PC-3 (cell line): Measurements from ENCODE around the gene TMPRSS13. TPM values are rescaled to one million over a fixed set of nuclear protein-coding genes. Genes with fewer than 3 reads are reported as not detected.

Source experiments
- ATAC-seq: fragments of 200-7000 bp; cut with Tn5 transposase; 2 replicates; pipeline ENCODE4 v1.9.1; 2020; ENCODE audit warnings: mild to moderate bottlenecking, moderate library complexity
- BruUV-seq: library from RNA; stranded (reverse); fragments of 400-500 nt; replicated peaks from 2 replicates; lab custom pipeline; 2021; lab: Mats Ljungman, UMichigan
- CTCF ChIA-PET: fragments of 300-600 bp; sonication (Branson Sonifier 250); formaldehyde crosslinking; loops from one replicate; lab custom pipeline; 2022; ENCODE audit warnings: antibody characterized with exemption; lab: Charles Lee
- POLR2A ChIA-PET: fragments of 300-600 bp; sonication (Branson Sonifier 250); formaldehyde crosslinking; loops from one replicate; lab custom pipeline; 2022; ENCODE audit warnings: antibody characterized with exemption; ENCODE audit not compliant: unreplicated experiment; lab: Charles Lee
- DNase-seq: peaks from one replicate; pipeline ENCODE4 v3.0.0-alpha.2; 2015
- H2AFZ ChIP-seq: fragments of 300-600 bp; sonication (generic); 2 replicates; pipeline ENCODE4 v1.6.0; 2016; ENCODE audit warnings: antibody characterized with exemption, low read length
- H3F3A ChIP-seq: fragments of 300-600 bp; sonication (generic); one replicate; pipeline ENCODE4 v1.6.0; 2017; ENCODE audit warnings: antibody characterized with exemption, low read length, control low read depth, mild to moderate bottlenecking; ENCODE audit not compliant: unreplicated experiment
- H3K27ac ChIP-seq: fragments of 300-600 bp; sonication (generic); 2 replicates; pipeline ENCODE4 v1.5.1; 2016; ENCODE audit warnings: mild to moderate bottlenecking, low read length
- H3K27me3 ChIP-seq: fragments of 300-600 bp; sonication (generic); 2 replicates; pipeline ENCODE4 v1.6.1; 2016; ENCODE audit warnings: low read length, mixed read lengths
- H3K36me3 ChIP-seq: fragments of 300-600 bp; sonication (generic); 2 replicates; pipeline ENCODE4 v1.6.1; 2016; ENCODE audit warnings: low read depth, mixed run types, low read length, mixed read lengths
- H3K4me1 ChIP-seq: fragments of 300-600 bp; sonication (generic); 2 replicates; pipeline ENCODE4 v1.5.1; 2016; ENCODE audit warnings: low read length; ENCODE audit not compliant: insufficient read depth
- H3K4me2 ChIP-seq: fragments of 300-600 bp; sonication (generic); 2 replicates; pipeline ENCODE4 v1.6.0; 2016; ENCODE audit warnings: low read length
- H3K4me3 ChIP-seq: fragments of 300-600 bp; sonication (generic); 2 replicates; pipeline ENCODE4 v1.5.1; 2016; ENCODE audit warnings: mild to moderate bottlenecking, low read length, mixed read lengths
- H3K79me2 ChIP-seq: fragments of 300-600 bp; sonication (generic); 2 replicates; pipeline ENCODE4 v1.6.1; 2017; ENCODE audit warnings: low read length, mixed read lengths
- H3K9ac ChIP-seq: fragments of 300-600 bp; sonication (generic); 2 replicates; pipeline ENCODE4 v1.6.0; 2016; ENCODE audit warnings: mild to moderate bottlenecking, low read length
- H3K9me2 ChIP-seq: fragments of 300-600 bp; sonication (generic); replicated peaks from 2 replicates; pipeline ENCODE4 v1.6.1; 2016; ENCODE audit warnings: mixed run types, low read length, mixed read lengths
- H3K9me3 ChIP-seq: fragments of 300-600 bp; sonication (generic); 2 replicates; pipeline ENCODE4 v1.6.1; 2016; ENCODE audit warnings: low read length, mixed read lengths
- H4K20me1 ChIP-seq: fragments of 300-600 bp; sonication (generic); 2 replicates; pipeline ENCODE4 v1.6.1; 2016; ENCODE audit warnings: low read length, mixed read lengths
- EZH2 ChIP-seq: fragments of 300-600 bp; sonication (generic); IDR thresholded peaks from one replicate; pipeline ENCODE4 v1.6.1; 2017; ENCODE audit warnings: antibody characterized with exemption, mild to moderate bottlenecking, low read length; ENCODE audit not compliant: unreplicated experiment
- EZH2phosphoT487 ChIP-seq: fragments of 300-600 bp; sonication (generic); IDR thresholded peaks from 2 replicates; pipeline ENCODE4 v1.6.1; 2018; ENCODE audit warnings: mild to moderate bottlenecking, antibody characterized with exemption, low read length, borderline replicate concordance
- intact Hi-C: fragments of 100-400 bp; cut with micrococcal nuclease; formaldehyde crosslinking; loops from 2 replicates; pipeline ENCODE4 v1.9.0; 2023
- total RNA-seq: library from RNA; depleted of rRNA; stranded (reverse); fragments of >200 nt; gene quantifications from 2 replicates; pipeline ENCODE4 v1.2.3, GENCODE V29; 2014
- TF ChIP-seq, protein P1 (sequence below): fragments of 300-600 bp; sonication (generic); conservative IDR thresholded peaks from 2 replicates; pipeline ENCODE4 v1.5.1; 2017; ENCODE audit warnings: antibody characterized with exemption, low read depth, mild to moderate bottlenecking, low read length

Gene TMPRSS13
- total RNA-seq, 1 experiment from 2014 or later, result 2.9 TPM

DNA sequence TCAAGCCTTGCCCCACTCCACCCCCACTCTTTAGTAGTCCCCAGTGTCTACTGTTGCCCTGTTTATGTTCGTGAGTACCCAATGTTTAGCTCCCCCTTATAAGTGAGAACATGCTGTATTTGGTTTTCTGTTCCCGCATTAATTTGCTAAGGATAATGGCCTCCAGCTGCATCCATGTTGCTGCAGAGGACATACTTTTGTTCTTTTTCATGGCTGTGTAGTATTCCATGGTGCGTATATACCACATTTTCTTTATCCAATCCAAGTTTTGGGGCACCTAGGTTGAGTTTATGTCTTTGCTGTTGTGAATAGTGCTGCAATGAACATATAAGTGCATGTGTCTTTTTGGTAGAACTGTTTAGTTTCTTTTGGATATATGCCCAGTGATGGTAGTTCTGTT lies 36.6 kb downstream of the TMPRSS13 start:
- DNase-seq (no peak), ATAC-seq (no peak)
- Histone ChIP-seq H3K9me3 (no peaks in the 10 kb centered on the region), H3K79me2 (no peaks in the 10 kb centered on the region), H3K4me1 (no peaks in the 10 kb centered on the region), H3K9ac (no peak overlapping the region), H3F3A (no peaks in the 10 kb centered on the region), H3K4me3 (no peak overlapping the region), H2AFZ (no peak overlapping the region), H3K4me2 (no peak overlapping the region), H3K9me2 (no peaks in the 10 kb centered on the region), H3K27ac (no peak overlapping the region), H4K20me1 (no peaks in the 10 kb centered on the region), H3K27me3 (peaks cover 85% of the 10 kb centered on the region), H3K36me3 (no peaks in the 10 kb centered on the region)
- intact Hi-C loops, result no loop called here
- ChIA-PET CTCF (no interaction called here), POLR2A (no interaction called here)
- TF ChIP-seq EZH2phosphoT487, result no peak
- TF ChIP-seq, protein P1, sequence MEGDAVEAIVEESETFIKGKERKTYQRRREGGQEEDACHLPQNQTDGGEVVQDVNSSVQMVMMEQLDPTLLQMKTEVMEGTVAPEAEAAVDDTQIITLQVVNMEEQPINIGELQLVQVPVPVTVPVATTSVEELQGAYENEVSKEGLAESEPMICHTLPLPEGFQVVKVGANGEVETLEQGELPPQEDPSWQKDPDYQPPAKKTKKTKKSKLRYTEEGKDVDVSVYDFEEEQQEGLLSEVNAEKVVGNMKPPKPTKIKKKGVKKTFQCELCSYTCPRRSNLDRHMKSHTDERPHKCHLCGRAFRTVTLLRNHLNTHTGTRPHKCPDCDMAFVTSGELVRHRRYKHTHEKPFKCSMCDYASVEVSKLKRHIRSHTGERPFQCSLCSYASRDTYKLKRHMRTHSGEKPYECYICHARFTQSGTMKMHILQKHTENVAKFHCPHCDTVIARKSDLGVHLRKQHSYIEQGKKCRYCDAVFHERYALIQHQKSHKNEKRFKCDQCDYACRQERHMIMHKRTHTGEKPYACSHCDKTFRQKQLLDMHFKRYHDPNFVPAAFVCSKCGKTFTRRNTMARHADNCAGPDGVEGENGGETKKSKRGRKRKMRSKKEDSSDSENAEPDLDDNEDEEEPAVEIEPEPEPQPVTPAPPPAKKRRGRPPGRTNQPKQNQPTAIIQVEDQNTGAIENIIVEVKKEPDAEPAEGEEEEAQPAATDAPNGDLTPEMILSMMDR, result no peak
- no peak for TF ChIP-seq EZH2
- BruUV-seq, result no TSS peak

DNA sequence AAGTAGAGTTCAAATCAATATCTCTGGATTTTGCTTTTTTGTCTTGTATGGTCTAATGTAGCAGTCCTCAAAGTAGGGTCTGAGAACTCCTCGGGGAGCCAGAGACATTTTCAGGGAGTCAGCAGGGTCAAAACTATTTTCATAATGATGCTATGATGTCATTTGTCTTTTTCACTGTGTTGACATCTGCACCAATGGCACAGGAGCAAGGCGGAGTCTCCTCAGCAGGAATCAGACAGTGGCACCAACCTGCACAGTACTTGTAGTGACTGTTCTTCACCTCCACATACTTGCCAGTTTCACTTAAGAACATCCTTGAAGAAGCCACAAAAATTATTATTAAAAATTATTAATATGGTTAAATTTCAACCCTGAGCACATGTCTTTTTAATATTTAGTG lies 37.8 kb downstream of the TMPRSS13 start:
- Histone ChIP-seq H4K20me1 (no peaks in the 10 kb centered on the region), H3K4me1 (no peaks in the 10 kb centered on the region), H3K4me3 (no peak overlapping the region), H3K79me2 (no peaks in the 10 kb centered on the region), H2AFZ (no peak overlapping the region), H3K9ac (no peak overlapping the region), H3F3A (no peaks in the 10 kb centered on the region), H3K36me3 (no peaks in the 10 kb centered on the region), H3K9me2 (no peaks in the 10 kb centered on the region), H3K4me2 (no peak overlapping the region), H3K27me3 (peaks cover 86% of the 10 kb centered on the region), H3K9me3 (no peaks in the 10 kb centered on the region), H3K27ac (no peak overlapping the region)
- no peak for TF ChIP-seq EZH2
- no peak for TF ChIP-seq EZH2phosphoT487
- TF ChIP-seq, protein P1, result no peak
- intact Hi-C loops, result no loop called here
- DNase-seq (no peak), ATAC-seq (no peak)
- no TSS peak for BruUV-seq
- POLR2A ChIA-PET, result interaction anchor here (0.6 kb wide), 1 partner anchor 63 kb away, joined by 3 read pairs; no protein-coding TSS in a partner anchor
- CTCF ChIA-PET, result no interaction called here

DNA sequence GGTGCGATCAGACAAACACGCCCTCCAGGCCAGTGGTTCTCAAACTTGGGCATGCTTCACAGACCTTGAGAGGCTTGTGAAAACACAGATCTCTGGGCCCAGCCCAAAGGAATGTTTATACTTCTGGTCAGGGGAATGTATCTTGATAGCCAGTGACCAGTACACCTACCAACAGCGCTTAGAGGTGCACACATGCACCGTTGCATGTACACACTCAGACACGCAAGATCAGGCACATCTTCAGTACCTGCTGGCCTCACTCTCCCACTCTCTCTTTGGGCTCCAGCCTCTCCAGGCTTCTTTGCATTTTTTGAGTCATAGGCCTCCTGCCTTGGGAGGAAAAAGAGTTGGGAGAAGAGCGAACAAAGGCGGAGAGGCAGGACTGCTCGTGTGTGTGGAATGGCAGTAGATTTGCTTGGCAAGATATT lies 41.0 kb downstream of the TMPRSS13 start:
- Histone ChIP-seq H3F3A (no peaks in the 10 kb centered on the region), H3K27ac (no peak overlapping the region), H3K4me1 (no peaks in the 10 kb centered on the region), H3K79me2 (no peaks in the 10 kb centered on the region), H3K36me3 (no peaks in the 10 kb centered on the region), H3K27me3 (peaks cover 86% of the 10 kb centered on the region), H3K9me3 (no peaks in the 10 kb centered on the region), H2AFZ (no peak overlapping the region), H3K4me2 (no peak overlapping the region), H3K9me2 (no peaks in the 10 kb centered on the region), H4K20me1 (no peaks in the 10 kb centered on the region), H3K9ac (no peak overlapping the region), H3K4me3 (no peak overlapping the region)
- no TSS peak for BruUV-seq
- CTCF ChIA-PET, result no interaction called here
- TF ChIP-seq, protein P1, result no peak
- TF ChIP-seq EZH2phosphoT487 (no peak), EZH2 (no peak)
- DNase-seq (no peak), ATAC-seq (no peak)
- intact Hi-C loops, result no loop called here
- POLR2A ChIA-PET, result no interaction called here
